A549 (cell line): ENCODE measurements around the gene CREB5. TPM values are rescaled to one million over a fixed set of nuclear protein-coding genes. Genes with fewer than 3 reads are reported as not detected.

Source experiments
- ATAC-seq, 2 experiments: fragments of 200-7000 bp in 1 of 2; fragments of >200 bp in 1 of 2; cut with Nextera tagmentation in 1 of 2; cut with Tn5 transposase in 1 of 2; 3 replicates each; pipeline versions ENCODE4 v1.8.0 to v1.9.1; 2018 to 2020; ENCODE audit warnings: mild to moderate bottlenecking in 1 of 2, moderate library complexity in 1 of 2
- CTCF ChIA-PET: fragments of 300-600 bp; sonication (Branson Sonifier 250); formaldehyde crosslinking; extraction: SDS; loops from one replicate; lab custom pipeline; 2021; ENCODE audit warnings: antibody characterized with exemption, inconsistent platforms; lab: Yijun Ruan, JAX
- POLR2A ChIA-PET: fragments of 350-600 bp; formaldehyde crosslinking; extraction: SDS; loops from one replicate; lab custom pipeline; 2021; ENCODE audit warnings: antibody characterized with exemption, inconsistent platforms; lab: Yijun Ruan, JAX
- DNase-seq, 2 experiments: peaks; one replicate each; pipeline versions ENCODE4 v3.0.0 to v3.0.0-alpha.2; 2011 to 2016; ENCODE audit warnings: low read depth in 1 of 2, low spot score in 1 of 2
- FAIRE-seq: peaks from 2 replicates; lab custom pipeline; 2011; peaks lifted over from hg19 to GRCh38; lab: Jason Lieb, UNC
- H3K27ac ChIP-seq, 2 experiments: fragments of >200 bp; sonication (Bioruptor Twin); formaldehyde crosslinking; 3 replicates each; pipeline ENCODE4 v1.5.1; 2016 to 2017
- H3K4me1 ChIP-seq: fragments of >200 bp; sonication (Bioruptor Twin); formaldehyde crosslinking; 3 replicates; pipeline ENCODE4 v1.6.1; 2016
- H3K4me2 ChIP-seq: fragments of >200 bp; sonication (Bioruptor Twin); formaldehyde crosslinking; 3 replicates; pipeline ENCODE4 v1.6.1; 2016
- H3K4me3 ChIP-seq: fragments of >200 bp; sonication (Bioruptor Twin); formaldehyde crosslinking; 3 replicates; pipeline ENCODE4 v1.5.1; 2016
- H3K9me3 ChIP-seq: fragments of >200 bp; sonication (Bioruptor Twin); formaldehyde crosslinking; 3 replicates; pipeline ENCODE4 v1.6.1; 2016
- ATOH8 ChIP-seq: fragments of 250-450 bp; sonication (Bioruptor Pico); IDR thresholded peaks from 2 replicates; pipeline ENCODE4 v1.5.0; 2020; ENCODE audit warnings: low read depth, mild to moderate bottlenecking, moderate library complexity
- BHLHE40 ChIP-seq: IDR thresholded peaks from 2 replicates; pipeline ENCODE4 v1.6.1; 2012; ENCODE audit warnings: low read depth, low read length, inconsistent platforms
- CBX8 ChIP-seq: fragments of 200-600 bp; sonication (generic); IDR thresholded peaks from 2 replicates; pipeline ENCODE4 v1.6.1; 2016
- CHD2 ChIP-seq: fragments of 150-350 bp; IDR thresholded peaks from 2 replicates; pipeline ENCODE4 v1.6.1; 2014; ENCODE audit warnings: low read length; ENCODE audit not compliant: partially characterized antibody
- EHMT2 ChIP-seq: fragments of 200-600 bp; sonication (generic); IDR thresholded peaks from 2 replicates; pipeline ENCODE4 v1.6.1; 2016; ENCODE audit warnings: antibody characterized with exemption, low read depth, mild to moderate bottlenecking, moderate library complexity
- FOSB ChIP-seq: fragments of 250-450 bp; sonication (Bioruptor Pico); IDR thresholded peaks from 2 replicates; pipeline ENCODE4 v1.5.0; 2020; ENCODE audit warnings: mild to moderate bottlenecking, moderate library complexity
- FOXS1 ChIP-seq: fragments of 250-450 bp; sonication (Bioruptor Pico); IDR thresholded peaks from 2 replicates; pipeline ENCODE4 v1.5.0; 2020; ENCODE audit warnings: mild to moderate bottlenecking, moderate library complexity
- HDAC2 ChIP-seq: fragments of 200-600 bp; sonication (generic); IDR thresholded peaks from 2 replicates; pipeline ENCODE4 v1.6.1; 2016
- HOXB13 ChIP-seq: fragments of 250-450 bp; sonication (Bioruptor Pico); IDR thresholded peaks from 2 replicates; pipeline ENCODE4 v1.5.0; 2020; ENCODE audit warnings: low read depth, mild to moderate bottlenecking, moderate library complexity
- JUNB ChIP-seq: fragments of >200 bp; sonication (Bioruptor Twin); formaldehyde crosslinking; IDR thresholded peaks from 2 replicates; pipeline ENCODE4 v1.6.1; 2016
- MAFK ChIP-seq: fragments of 450-650 bp; IDR thresholded peaks from 2 replicates; pipeline ENCODE4 v1.6.1; 2014; ENCODE audit not compliant: partially characterized antibody
- MYC ChIP-seq: IDR thresholded peaks from 2 replicates; pipeline ENCODE4 v1.6.1; 2012; ENCODE audit warnings: mild to moderate bottlenecking, inconsistent platforms, low read length, improper control_type of control experiment, borderline replicate concordance
- PBX3 ChIP-seq: IDR thresholded peaks from 2 replicates; pipeline ENCODE4 v1.6.1; 2012
- PHF8 ChIP-seq: fragments of 200-600 bp; sonication (generic); IDR thresholded peaks from 2 replicates; pipeline ENCODE4 v1.6.1; 2016; ENCODE audit warnings: low read depth, mild to moderate bottlenecking, antibody characterized with exemption, moderate library complexity, borderline replicate concordance
- POLR2A ChIP-seq: IDR thresholded peaks from 2 replicates; pipeline ENCODE4 v1.6.1; 2012; ENCODE audit warnings: mild to moderate bottlenecking, low read length
- RCOR1 ChIP-seq: fragments of 150-350 bp; IDR thresholded peaks from 2 replicates; pipeline ENCODE4 v1.6.1; 2014; ENCODE audit warnings: antibody characterized with exemption, low read length, low read depth
- REST ChIP-seq: fragments of 200-600 bp; sonication (generic); IDR thresholded peaks from 2 replicates; pipeline ENCODE4 v1.6.1; 2016; ENCODE audit warnings: antibody characterized with exemption, mild to moderate bottlenecking, moderate library complexity
- RFX5 ChIP-seq: fragments of 450-650 bp; IDR thresholded peaks from 2 replicates; pipeline ENCODE4 v1.7.1; 2014; ENCODE audit warnings: antibody characterized with exemption, mild to moderate bottlenecking, moderate library complexity
- TFCP2L1 ChIP-seq: fragments of 250-450 bp; sonication (Bioruptor Pico); IDR thresholded peaks from 2 replicates; pipeline ENCODE4 v1.5.0; 2021; ENCODE audit warnings: mild to moderate bottlenecking
- TP53 ChIP-seq: fragments of 250-450 bp; sonication (Bioruptor Pico); IDR thresholded peaks from 2 replicates; pipeline ENCODE4 v1.5.0; 2021; ENCODE audit warnings: mild to moderate bottlenecking, moderate library complexity
- WGBS: methylation state at CpG from one replicate; pipeline ENCODE4 v1.1.6; 2017; ENCODE audit errors: missing lambda C conversion rate; 5-methylcytosine and 5-hydroxymethylcytosine counted together
- polyA plus RNA-seq, 4 experiments: library from polyadenylated mRNA; depleted of rRNA in 3 of 4; stranded (reverse); fragments of >200 nt; fragmentation: RNase III in 1 of 4; extraction: RNeasy Plus Mini Kit Qiagen cat#74134 plus additional on column Dnase treatment in 1 of 4; gene quantifications; 2 replicates in 3 of 4; 3 replicates in 1 of 4; pipeline ENCODE4 v1.2.3, GENCODE V29; 2011 to 2017
- TF ChIP-seq, protein P1 (sequence below): IDR thresholded peaks from 2 replicates; pipeline ENCODE4 v1.6.1; 2012

The CREB5 gene
- polyA plus RNA-seq, 2 of the 4 experiments (the other 2 are of a cell fraction) = 0.61 to 1.5 TPM

- ATAC-seq (no peak), FAIRE-seq (no peak), DNase-seq (no peak)
- Histone ChIP-seq H3K4me3 (no peak overlapping the region), H3K4me1 (no peaks in the 10 kb centered on the region), H3K4me2 (no peak overlapping the region), H3K27ac (no peak overlapping the region), H3K9me3 (peaks cover 26% of the 10 kb centered on the region)
- CTCF ChIA-PET = interaction anchor here (0.6 kb wide), 2 partner anchors 207 to 266 kb away, joined by 3 read pairs; no protein-coding TSS in a partner anchor
- TF ChIP-seq MYC (no peak), EHMT2 (no peak), HOXB13 (CRISPR knock-in tag) (no peak), REST (no peak), MAFK (no peak), TP53 (no peak), BHLHE40 (no peak)
- POLR2A ChIA-PET = no interaction called here
- WGBS = 3% methylated on average over 2 of the region's 2 CpGs
Observed at GRCh38 chr7:28660132-28660531, 247.8 kb downstream of the CREB5 start.

- DNase-seq = no peak
- CTCF ChIA-PET = no interaction called here
- no peak overlapping the region for H3K4me2 ChIP-seq
- no peak for ATAC-seq
- 43% methylated on average over 12 of the region's 12 CpGs for WGBS
- POLR2A ChIA-PET = no interaction called here
- TF ChIP-seq CBX8 (no peak), POLR2A (no peak), TFCP2L1 (CRISPR knock-in tag) (no peak), PHF8 (no peak), BHLHE40 (no peak), FOXS1 (CRISPR knock-in tag) (no peak), HDAC2 (no peak), ATOH8 (CRISPR knock-in tag) (no peak), CHD2 (no peak), FOSB (no peak), JUNB (no peak), RFX5 (no peak), PBX3 (no peak), RCOR1 (no peak)
- TF ChIP-seq, protein P1, sequence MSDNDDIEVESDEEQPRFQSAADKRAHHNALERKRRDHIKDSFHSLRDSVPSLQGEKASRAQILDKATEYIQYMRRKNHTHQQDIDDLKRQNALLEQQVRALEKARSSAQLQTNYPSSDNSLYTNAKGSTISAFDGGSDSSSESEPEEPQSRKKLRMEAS = no peak
- TF ChIP-seq, all 56 proteins: peak for 0
- H3K27ac ChIP-seq = no peak overlapping the region
- no peaks in the 10 kb centered on the region for H3K4me1 ChIP-seq
- no peak overlapping the region for H3K4me3 ChIP-seq
- peaks cover 26% of the 10 kb centered on the region for H3K9me3 ChIP-seq
- FAIRE-seq = no peak
Observed at GRCh38 chr7:28661826-28662595, 249.7 kb downstream of the CREB5 start.
